Skeletal muscle tissue (tissue), 4 donors: ENCODE data around the gene CRKL. TPM values are rescaled to one million over a fixed set of nuclear protein-coding genes. Genes with fewer than 3 reads are reported as not detected.
"Not testable (repeated sequence)": the region's sequence is repeated elsewhere in the genome, so short reads cannot be mapped to it uniquely, and the experiment has no call there.

Experiments used
- H3K27ac ChIP-seq: one replicate; pipeline ENCODE4 v1.7.0; 2013; ENCODE audit warnings: mild to moderate bottlenecking, low read depth, low read length, inconsistent platforms
- H3K27me3 ChIP-seq, 3 donors: one replicate each; pipeline ENCODE4 v1.7.0; 2013; ENCODE audit warnings: low read length in 3 of 3; ENCODE audit not compliant: control insufficient read depth in 3 of 3, insufficient read depth in 3 of 3
- H3K36me3 ChIP-seq, 3 donors: one replicate each; pipeline ENCODE4 v1.7.0; 2013; ENCODE audit warnings: low read length in 3 of 3; ENCODE audit not compliant: control insufficient read depth in 3 of 3, insufficient read depth in 3 of 3
- H3K4me1 ChIP-seq, 3 donors: one replicate each; pipeline ENCODE4 v1.7.0; 2013; ENCODE audit warnings: low read length in 3 of 3, mild to moderate bottlenecking in 3 of 3; ENCODE audit not compliant: control insufficient read depth in 3 of 3, insufficient read depth in 3 of 3
- H3K4me3 ChIP-seq, 3 donors: one replicate each; pipeline ENCODE4 v1.7.0; 2013; ENCODE audit warnings: low read length in 3 of 3
- H3K9ac ChIP-seq, 3 donors: one replicate each; pipeline ENCODE4 v1.7.0; 2013; ENCODE audit warnings: low read length in 3 of 3, mild to moderate bottlenecking in 3 of 3, moderate library complexity in 2 of 3, low read depth in 1 of 3
- H3K9me3 ChIP-seq, 3 donors: one replicate each; pipeline ENCODE4 v1.7.0; 2013; ENCODE audit warnings: low read length in 3 of 3; ENCODE audit not compliant: control insufficient read depth in 3 of 3
- total RNA-seq: library from RNA; depleted of rRNA; stranded (reverse); fragments of >200 nt; gene quantifications from one replicate; pipeline ENCODE4 v1.2.3, GENCODE V29; 2014
- donor health status: Osteomylitis.

CRKL gene
- total RNA-seq, 1 donor from 2014 or later = 45.9 TPM

- Histone ChIP-seq H3K4me3 (no peak overlapping the region), H3K27me3 (no peaks in the 10 kb centered on the region), H3K9ac (no peak overlapping the region), H3K36me3 (no peaks in the 10 kb centered on the region), H3K4me1 (no peaks in the 10 kb centered on the region), H3K27ac (no peak overlapping the region), H3K9me3 (no peaks in the 10 kb centered on the region)
These were observed 17.3 kb upstream of the CRKL start for GRCh38 chr22:20899827-20900423.

DNA sequence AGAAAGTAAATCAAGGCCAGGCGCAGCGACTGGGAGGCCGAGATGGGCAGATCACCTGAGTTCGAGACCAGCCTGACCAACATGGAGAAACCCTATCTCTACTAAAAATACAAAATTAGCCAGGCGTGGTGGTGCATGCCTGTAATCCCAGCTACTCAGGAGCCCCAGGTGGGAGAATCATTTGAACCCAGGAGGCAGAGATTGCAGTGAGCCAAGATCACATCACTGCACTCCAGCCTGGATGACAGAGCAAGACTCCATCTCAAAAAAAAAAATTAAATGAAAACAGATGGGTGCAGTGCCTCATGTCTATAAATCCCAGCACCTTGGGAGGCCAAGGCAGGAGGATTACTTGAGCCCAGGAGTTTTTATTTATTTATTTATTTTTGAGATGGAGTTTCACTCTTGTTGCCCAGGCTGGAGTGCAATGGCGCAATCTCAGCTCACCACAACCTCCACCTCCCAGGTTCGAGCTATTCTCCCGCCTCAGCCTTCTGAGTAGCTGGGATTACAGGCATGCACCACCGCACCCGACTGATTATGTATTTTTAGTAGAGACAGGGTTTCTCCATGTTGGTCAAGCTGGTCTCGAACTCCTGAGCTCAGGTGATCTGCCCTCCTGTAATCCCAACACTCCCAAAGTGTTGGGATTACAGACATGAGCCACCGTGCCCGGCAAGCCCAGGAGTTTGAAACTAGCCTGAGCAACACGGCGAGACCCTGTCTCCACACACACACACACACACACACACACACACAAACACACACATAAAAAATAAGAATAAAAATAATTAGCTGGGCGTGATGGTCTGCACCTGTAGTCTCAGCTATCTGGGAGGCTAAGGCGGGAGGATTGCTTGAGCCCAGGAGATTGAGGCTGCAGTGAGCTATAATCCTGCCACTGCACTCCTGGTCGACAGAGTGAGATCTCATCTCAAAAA lies 15.8 kb upstream of the CRKL start:
- not testable (repeated sequence) for H3K27me3 ChIP-seq, H3K36me3 ChIP-seq, H3K27ac ChIP-seq, H3K9ac ChIP-seq, H3K9me3 ChIP-seq, H3K4me3 ChIP-seq, H3K4me1 ChIP-seq

- no peak overlapping the region for H3K4me3 ChIP-seq
- no peaks in the 10 kb centered on the region for H3K27me3 ChIP-seq
- no peaks in the 10 kb centered on the region for H3K4me1 ChIP-seq
- H3K9ac ChIP-seq = no peak overlapping the region
- no peaks in the 10 kb centered on the region for H3K36me3 ChIP-seq
- no peaks in the 10 kb centered on the region for H3K9me3 ChIP-seq
- H3K27ac ChIP-seq = no peak overlapping the region
These were observed 14.1 kb upstream of the CRKL start for GRCh38 chr22:20903093-20903492.

DNA sequence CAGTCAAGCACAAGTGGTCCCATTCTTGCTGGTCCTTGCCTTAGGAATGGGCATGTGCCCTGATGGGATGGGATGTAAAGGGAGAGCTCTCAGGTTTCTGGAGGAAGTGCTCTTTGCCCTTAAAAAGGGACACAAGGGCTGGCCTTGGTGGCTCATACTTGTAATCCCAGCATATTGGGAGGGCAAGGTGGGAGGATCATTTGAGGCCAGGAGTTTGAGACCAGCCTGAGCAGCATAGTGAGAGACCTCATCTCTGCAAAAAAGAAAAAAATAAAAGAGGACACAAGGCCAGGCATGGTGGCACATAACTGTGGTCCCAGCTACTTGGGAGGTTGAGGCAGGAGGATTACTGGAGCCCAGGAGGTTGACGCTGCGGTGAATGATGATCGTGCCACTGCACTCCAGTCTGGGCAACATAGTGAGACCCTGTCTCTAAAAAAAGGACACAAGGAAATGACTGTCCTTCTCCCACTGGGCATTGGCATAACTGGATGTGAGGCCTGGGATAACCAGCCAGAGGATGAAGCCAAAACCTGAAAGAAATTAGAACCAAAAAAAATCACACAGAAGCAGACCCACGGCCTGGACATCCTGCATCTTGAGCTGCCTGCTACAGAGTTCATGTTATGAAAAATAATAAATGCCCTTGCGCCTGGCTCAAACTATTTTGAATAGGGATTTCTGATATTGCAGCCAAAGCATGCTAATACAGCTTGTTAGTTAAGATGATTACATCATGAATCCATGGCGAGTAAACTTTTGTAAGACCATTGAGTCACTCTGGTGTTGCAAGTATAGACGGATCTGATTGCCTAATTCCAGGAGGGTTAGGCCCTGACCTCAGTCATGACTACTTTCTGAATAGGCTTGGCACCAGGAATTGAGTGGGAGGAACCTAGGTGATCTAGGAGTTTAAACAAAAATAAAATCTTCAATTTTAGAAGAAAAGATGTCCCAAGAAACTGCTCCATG lies 12.9 kb upstream of the CRKL start:
- Histone ChIP-seq H3K27ac (no peak overlapping the region), H3K9ac (no peak overlapping the region), H3K4me1 (no peaks in the 10 kb centered on the region)

GRCh38 chr22:20904980-20905355 lies 12.2 kb upstream of the CRKL start:
- H3K27ac ChIP-seq = no peak overlapping the region
- no peak overlapping the region for H3K4me3 ChIP-seq
- no peaks in the 10 kb centered on the region for H3K36me3 ChIP-seq
- H3K27me3 ChIP-seq = no peaks in the 10 kb centered on the region
- no peaks in the 10 kb centered on the region for H3K4me1 ChIP-seq
- no peak overlapping the region for H3K9ac ChIP-seq
- H3K9me3 ChIP-seq = no peaks in the 10 kb centered on the region

More for the DNA sequence above, 12.9 kb upstream of the CRKL start:
- Histone ChIP-seq H3K27me3 (no peaks in the 10 kb centered on the region), H3K36me3 (no peaks in the 10 kb centered on the region), H3K9me3 (no peaks in the 10 kb centered on the region), H3K4me3 (no peak overlapping the region)

DNA sequence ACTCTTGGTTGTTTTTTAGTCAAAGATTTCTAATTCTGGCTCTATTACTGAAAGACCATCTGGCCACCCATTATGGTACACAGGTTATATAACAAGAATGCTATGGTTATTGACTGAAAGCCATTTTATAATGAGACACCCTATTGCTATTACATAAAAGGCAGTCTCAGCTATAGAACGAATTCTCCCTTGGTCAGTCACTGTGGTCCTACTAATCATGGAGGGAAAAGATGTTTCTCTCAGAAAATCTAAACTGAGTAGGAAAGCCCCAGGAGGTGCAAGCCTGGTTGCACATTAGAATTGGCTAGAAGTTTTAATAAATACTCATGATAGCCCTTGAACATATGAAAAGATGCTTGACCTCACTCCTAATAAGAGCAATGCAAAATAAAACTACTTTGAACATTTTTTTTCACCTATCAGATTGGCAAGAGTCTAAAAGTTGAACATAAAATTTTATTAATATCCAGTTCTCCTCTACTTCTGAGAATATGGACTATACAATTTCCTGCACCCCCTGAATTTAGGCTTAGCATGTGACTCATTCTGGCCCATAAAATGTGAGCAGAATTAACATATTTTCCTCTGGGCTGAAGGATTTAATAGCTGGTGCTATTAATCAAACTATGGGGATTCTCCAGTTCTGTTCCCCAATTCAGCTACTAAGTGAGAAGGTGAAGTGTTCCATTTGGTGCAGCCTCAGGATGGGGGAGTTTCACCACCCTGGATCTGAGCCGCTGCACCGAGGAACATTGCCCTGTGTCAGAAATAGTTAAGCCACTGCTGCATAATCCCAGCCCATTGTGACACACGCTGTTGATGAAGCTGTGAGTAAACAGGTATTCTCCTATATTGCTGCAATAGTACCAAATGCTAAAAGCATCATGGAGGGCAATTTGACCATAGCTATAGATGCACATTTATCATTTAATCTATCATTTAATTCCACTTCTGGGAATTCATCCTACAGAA lies 11.5 kb upstream of the CRKL start:
- Histone ChIP-seq H3K9ac (no peak overlapping the region), H3K9me3 (no peaks in the 10 kb centered on the region), H3K4me1 (no peaks in the 10 kb centered on the region), H3K27ac (no peak overlapping the region), H3K4me3 (no peak overlapping the region), H3K36me3 (no peaks in the 10 kb centered on the region), H3K27me3 (no peaks in the 10 kb centered on the region)

DNA sequence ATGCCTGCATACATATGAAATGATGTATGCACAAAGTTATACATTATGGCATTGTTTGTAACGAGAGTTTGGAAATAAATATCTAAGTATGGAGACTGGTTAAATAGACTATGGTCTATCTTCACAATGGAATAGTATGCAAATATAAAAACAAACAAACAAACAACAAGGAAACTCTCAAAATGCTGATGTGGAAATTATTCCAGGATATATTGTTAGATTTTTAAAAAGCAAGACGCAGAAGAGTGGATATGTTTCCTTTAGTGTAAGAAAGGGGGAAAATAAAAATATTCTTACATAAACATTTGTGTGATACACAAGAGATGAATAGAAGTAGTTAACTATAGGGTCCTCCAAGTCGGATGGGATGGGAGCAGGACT lies 10.8 kb upstream of the CRKL start:
- H3K27me3 ChIP-seq = no peaks in the 10 kb centered on the region
- no peaks in the 10 kb centered on the region for H3K36me3 ChIP-seq
- H3K27ac ChIP-seq = no peak overlapping the region
- no peak overlapping the region for H3K9ac ChIP-seq
- no peaks in the 10 kb centered on the region for H3K9me3 ChIP-seq
- H3K4me1 ChIP-seq = no peaks in the 10 kb centered on the region
- no peak overlapping the region for H3K4me3 ChIP-seq

DNA sequence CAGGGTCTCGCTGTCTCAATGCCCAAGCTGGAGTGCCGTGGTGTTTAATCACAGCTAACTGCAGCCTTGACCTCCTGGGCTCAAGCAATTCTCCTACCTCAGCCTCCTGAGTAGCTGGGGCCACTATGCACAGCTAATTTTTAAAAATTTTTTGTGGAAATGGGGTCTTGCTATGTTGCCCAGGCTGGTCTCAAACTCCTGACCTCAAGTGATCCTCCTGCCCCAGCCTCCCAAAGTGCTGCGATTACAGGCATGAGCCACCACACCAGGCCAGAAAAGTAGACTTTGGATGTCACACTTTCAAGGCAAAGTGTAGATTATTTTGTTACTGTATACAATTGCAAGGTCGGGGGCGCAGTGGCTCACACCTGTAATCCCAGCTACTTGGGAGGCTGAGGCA lies 8.5 kb upstream of the CRKL start:
- H3K27ac ChIP-seq, H3K4me3 ChIP-seq, H3K27me3 ChIP-seq, H3K36me3 ChIP-seq, H3K9me3 ChIP-seq, H3K9ac ChIP-seq, H3K4me1 ChIP-seq: not testable (repeated sequence)

DNA sequence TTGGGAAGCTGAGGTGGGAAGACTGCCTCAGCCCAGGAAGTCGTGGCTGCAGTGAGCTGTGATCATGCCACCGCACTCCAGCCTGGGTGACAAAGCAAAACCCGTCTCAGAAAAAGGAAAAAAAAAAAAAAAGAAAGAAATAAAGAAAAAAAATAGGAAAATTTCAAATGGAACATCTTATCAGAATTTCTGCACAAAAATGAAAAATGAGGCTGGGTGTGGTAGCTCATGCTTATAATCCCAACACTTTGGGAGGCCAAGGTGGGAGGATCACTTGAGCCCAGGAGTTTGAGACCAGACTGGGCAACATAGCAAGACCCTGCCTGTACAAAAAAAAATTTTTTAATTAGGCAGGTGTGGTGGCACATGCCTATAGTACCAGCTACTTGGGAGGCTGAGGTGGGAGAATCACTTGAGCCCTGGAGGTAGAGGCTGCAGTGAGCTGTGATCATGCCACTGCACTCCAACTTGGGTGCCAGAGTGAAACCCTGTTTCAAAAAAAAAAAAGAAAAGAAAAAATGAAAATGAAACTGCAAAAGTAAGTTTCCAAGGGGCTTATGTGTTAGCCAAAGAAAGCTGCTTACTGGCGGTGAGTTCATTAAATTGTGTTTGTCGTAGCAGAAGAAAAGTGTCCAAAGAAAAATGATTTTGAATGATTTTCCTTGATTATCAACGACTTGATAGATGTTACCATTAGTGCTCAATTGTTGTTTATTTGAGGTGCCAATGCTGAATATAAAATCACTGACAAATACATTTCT lies 7.5 kb upstream of the CRKL start:
- H3K4me1 ChIP-seq = no peaks in the 10 kb centered on the region
- no peaks in the 10 kb centered on the region for H3K36me3 ChIP-seq
- H3K27me3 ChIP-seq = no peaks in the 10 kb centered on the region
- no peaks in the 10 kb centered on the region for H3K9me3 ChIP-seq
- no peak overlapping the region for H3K4me3 ChIP-seq
- H3K27ac ChIP-seq = no peak overlapping the region
- no peak overlapping the region for H3K9ac ChIP-seq
